Esophagus squamous epithelium (tissue), 5 donors: ENCODE data around the gene HPSE2. TPM values are rescaled to one million over a fixed set of nuclear protein-coding genes. Genes with fewer than 3 reads are reported as not detected.

Experiments
- DNase-seq: peaks from one replicate; lab custom pipeline; 2025; lab: John Stamatoyannopoulos, UW
- H3K27ac ChIP-seq, 4 donors: fragments of 200-600 bp; sonication (generic); one replicate each; pipeline ENCODE4 v1.5.1; 2016 to 2019; ENCODE audit warnings: mild to moderate bottlenecking in 1 of 4
- H3K27me3 ChIP-seq, 4 donors: fragments of 200-600 bp; sonication (generic); 1 replicate in 3 of 4; 2 replicates in 1 of 4; pipeline versions ENCODE4 v1.5.1 to v1.6.0; 2017 to 2021; ENCODE audit warnings: antibody characterized with exemption in 1 of 4
- H3K36me3 ChIP-seq, 3 donors: fragments of 200-600 bp; sonication (generic); one replicate each; pipeline ENCODE4 v1.5.1; 2016 to 2019
- H3K4me1 ChIP-seq, 3 donors: fragments of 200-600 bp; sonication (generic); one replicate each; pipeline ENCODE4 v1.5.1; 2017 to 2019
- H3K4me3 ChIP-seq, 4 donors: fragments of 200-600 bp; sonication (generic); 1 replicate in 3 of 4; 2 replicates in 1 of 4; pipeline ENCODE4 v1.5.1; 2016 to 2019; ENCODE audit warnings: mild to moderate bottlenecking in 2 of 4, moderate library complexity in 1 of 4
- H3K9me3 ChIP-seq, 3 donors: fragments of 200-600 bp; sonication (generic); one replicate each; pipeline ENCODE4 v1.5.1; 2016 to 2019
- CTCF ChIP-seq, 6 experiments: fragments of 450-650 bp in 4 of 6; fragments of 200-600 bp in 2 of 6; sonication (generic) in 2 of 6; IDR thresholded peaks; one replicate each; pipeline ENCODE4 v1.5.1; 2016 to 2019; ENCODE audit warnings: antibody characterized with exemption in 6 of 6, mild to moderate bottlenecking in 4 of 6, moderate library complexity in 4 of 6
- POLR2A ChIP-seq, 4 donors: fragments of 450-650 bp; IDR thresholded peaks; one replicate each; pipeline ENCODE4 v1.6.1; 2017; ENCODE audit warnings: antibody characterized with exemption in 4 of 4, mild to moderate bottlenecking in 4 of 4, moderate library complexity in 3 of 4
- WGBS, 2 donors: methylation state at CpG; one replicate each; pipeline ENCODE4 v1.1.5; 2018; 5-methylcytosine and 5-hydroxymethylcytosine counted together
- intact Hi-C: fragments of 100-400 bp; cut with DNase I; formaldehyde crosslinking; loops from one replicate; pipeline ENCODE4 v1.15.0; 2022
- total RNA-seq, 4 donors: library from RNA; depleted of rRNA; stranded (reverse); fragments of >200 nt; gene quantifications; one replicate each; pipeline ENCODE4 v1.1.0, GENCODE V29; 2016
- donor health status: DM: yes; HTN: yes; CAD: no.

HPSE2 gene
- total RNA-seq, 4 donors from 2014 or later = 0.47 to 5.3 (median 2.6) TPM

GRCh38 chr10:98929709-98930108 is 305.9 kb downstream of the HPSE2 start:
- Histone ChIP-seq H3K36me3 (no peaks in the 10 kb centered on the region), H3K27ac (no peak overlapping the region), H3K4me3 (no peak overlapping the region), H3K9me3 (no peaks in the 10 kb centered on the region), H3K4me1 (no peaks in the 10 kb centered on the region), H3K27me3 (no peaks in the 10 kb centered on the region)
- no peak for DNase-seq
- intact Hi-C loops = no loop called here
- TF ChIP-seq POLR2A (IDR thresholded peaks at IDR 0.05) = no peak
- no peak for TF ChIP-seq CTCF (IDR thresholded peaks at IDR 0.05)
- WGBS, 2 donors = 72 to 86% methylated on average over 2 of the region's 2 CpGs

GRCh38 chr10:98925651-98926050 is 310.0 kb downstream of the HPSE2 start:
- 70 to 71% methylated on average over 1 of the region's 1 CpG for WGBS, 2 donors

GRCh38 chr10:98924526-98924925 is 311.1 kb downstream of the HPSE2 start:
- WGBS, 2 donors = 58 to 67% methylated on average over 1 of the region's 1 CpG
- Histone ChIP-seq H3K27me3 (no peaks in the 10 kb centered on the region), H3K4me3 (no peak overlapping the region), H3K27ac (no peak overlapping the region), H3K9me3 (no peaks in the 10 kb centered on the region), H3K36me3 (no peaks in the 10 kb centered on the region), H3K4me1 (no peaks in the 10 kb centered on the region)
- no peak for DNase-seq
- TF ChIP-seq POLR2A (IDR thresholded peaks at IDR 0.05) (no peak), CTCF (IDR thresholded peaks at IDR 0.05) (no peak)
- intact Hi-C loops = no loop called here

More at GRCh38 chr10:98925651-98926050, 310.0 kb downstream of the HPSE2 start:
- Histone ChIP-seq H3K36me3 (no peaks in the 10 kb centered on the region), H3K4me3 (no peak overlapping the region), H3K9me3 (no peaks in the 10 kb centered on the region), H3K4me1 (no peaks in the 10 kb centered on the region), H3K27me3 (no peaks in the 10 kb centered on the region), H3K27ac (no peak overlapping the region)
- no peak for DNase-seq
- TF ChIP-seq CTCF (IDR thresholded peaks at IDR 0.05) = no peak
- no peak for TF ChIP-seq POLR2A (IDR thresholded peaks at IDR 0.05)
- intact Hi-C loops = no loop called here

GRCh38 chr10:98921316-98921715 is 314.3 kb downstream of the HPSE2 start:
- DNase-seq = no peak
- no peaks in the 10 kb centered on the region for H3K4me1 ChIP-seq
- intact Hi-C loops = no loop called here
- H3K9me3 ChIP-seq = no peaks in the 10 kb centered on the region
- H3K27me3 ChIP-seq = no peaks in the 10 kb centered on the region
- WGBS, 2 donors = 46 to 48% methylated on average over 2 of the region's 2 CpGs
- TF ChIP-seq CTCF (IDR thresholded peaks at IDR 0.05) (no peak), POLR2A (IDR thresholded peaks at IDR 0.05) (no peak)
- H3K36me3 ChIP-seq = no peaks in the 10 kb centered on the region
- no peak overlapping the region for H3K27ac ChIP-seq
- H3K4me3 ChIP-seq = no peak overlapping the region

- Histone ChIP-seq H3K27ac (no peak overlapping the region), H3K4me1 (no peaks in the 10 kb centered on the region), H3K4me3 (no peak overlapping the region), H3K27me3 (no peaks in the 10 kb centered on the region), H3K9me3 (no peaks in the 10 kb centered on the region), H3K36me3 (no peaks in the 10 kb centered on the region)
- DNase-seq = no peak
- TF ChIP-seq CTCF (IDR thresholded peaks at IDR 0.05) (no peak), POLR2A (IDR thresholded peaks at IDR 0.05) (no peak)
- WGBS, 2 donors = 21 to 25% methylated on average over 2 of the region's 2 CpGs
- intact Hi-C loops = no loop called here
These were observed 314.8 kb downstream of the HPSE2 start for GRCh38 chr10:98920807-98921206.
